HCT116 (cell line): ENCODE measurements around the gene LIN52. TPM values are rescaled to one million over a fixed set of nuclear protein-coding genes. Genes with fewer than 3 reads are reported as not detected.
A peak's percentile ranks its signal among the peaks of the same experiment; 100 is the strongest.

Experiments used
- ATAC-seq: fragments of 200-7000 bp; cut with Tn5 transposase; 2 replicates; pipeline ENCODE4 v1.9.1; 2020; ENCODE audit warnings: mild to moderate bottlenecking, moderate library complexity
- BruUV-seq: library from RNA; stranded (reverse); fragments of 400-500 nt; replicated peaks from 2 replicates; lab custom pipeline; 2021; lab: Mats Ljungman, UMichigan
- CTCF ChIA-PET: fragments of 300-600 bp; sonication (Branson Sonifier 250); formaldehyde crosslinking; loops from one replicate; lab custom pipeline; 2021; ENCODE audit warnings: antibody characterized with exemption; lab: Charles Lee
- POLR2A ChIA-PET: fragments of 300-600, 350-600 bp; sonication (Branson Sonifier 250); formaldehyde crosslinking; loops from one replicate; lab custom pipeline; 2021; ENCODE audit warnings: antibody characterized with exemption; lab: Charles Lee
- RAD21 ChIA-PET, 2 experiments: fragments of 300-600 bp; sonication (Branson Sonifier 250); formaldehyde crosslinking; loops; one replicate each; lab custom pipeline; 2023; ENCODE audit warnings: low total read pairs in 2 of 2; ENCODE audit not compliant: uncharacterized antibody in 2 of 2, unreplicated experiment in 2 of 2, low non-redundant PET in 1 of 2; lab: Charles Lee
- DNase-seq: peaks from one replicate; pipeline ENCODE4 v3.0.0-alpha.2; 2010; ENCODE audit warnings: low read depth, low spot score
- H2AFZ ChIP-seq: fragments of 200-600 bp; shearing (Covaris generic), sonication (generic); 2 replicates; pipeline ENCODE4 v1.6.1; 2017; ENCODE audit warnings: low read depth, mixed run types, mixed read lengths, antibody characterized with exemption, low read length; ENCODE audit not compliant: poor library complexity, severe bottlenecking
- H3K27ac ChIP-seq: 2 replicates; pipeline ENCODE4 v1.5.1; 2012; ENCODE audit warnings: low read depth, low read length
- H3K27me3 ChIP-seq: fragments of 200-600 bp; sonication (generic); 2 replicates; pipeline ENCODE4 v1.6.1; 2016; ENCODE audit warnings: mixed run types, low read length, mixed read lengths; ENCODE audit not compliant: insufficient read depth
- H3K36me3 ChIP-seq, 2 experiments: fragments of 200-500 bp in 1 of 2; fragments of 200-600 bp in 1 of 2; sonication (Bioruptor generic) in 1 of 2; sonication (generic) in 1 of 2; 2 replicates each; pipeline versions ENCODE4 v1.5.1 to v1.6.1; 2014 to 2016; ENCODE audit warnings: low read length in 2 of 2, inconsistent platforms in 1 of 2, mixed read lengths in 1 of 2, mixed run types in 1 of 2; ENCODE audit not compliant: insufficient read depth in 2 of 2, control insufficient read depth in 1 of 2
- H3K4me1 ChIP-seq, 2 experiments: fragments of 200-600 bp in 1 of 2; sonication (generic) in 1 of 2; 2 replicates each; pipeline versions ENCODE4 v1.5.1 to v1.6.1; 2012 to 2017; ENCODE audit warnings: low read length in 2 of 2, inconsistent platforms in 1 of 2, mild to moderate bottlenecking in 1 of 2, mixed read lengths in 1 of 2, mixed run types in 1 of 2, moderate library complexity in 1 of 2; ENCODE audit not compliant: insufficient read depth in 2 of 2, control insufficient read depth in 1 of 2
- H3K4me2 ChIP-seq: fragments of 200-600 bp; sonication (generic); 2 replicates; pipeline ENCODE4 v1.6.1; 2017; ENCODE audit warnings: mixed run types, low read length, mixed read lengths
- H3K4me3 ChIP-seq, 2 experiments: fragments of 200-600 bp in 1 of 2; sonication (generic) in 1 of 2; replicated peaks in 1 of 2; 2 replicates each; pipeline ENCODE4 v1.5.1; 2011 to 2016; ENCODE audit warnings: low read length in 2 of 2, control low read depth in 1 of 2, low read depth in 1 of 2, mild to moderate bottlenecking in 1 of 2, mixed read lengths in 1 of 2, mixed run types in 1 of 2
- H3K79me2 ChIP-seq: fragments of 200-600 bp; sonication (generic); 2 replicates; pipeline ENCODE4 v1.6.1; 2017; ENCODE audit warnings: mild to moderate bottlenecking, mixed run types, low read length, moderate library complexity, mixed read lengths; ENCODE audit not compliant: insufficient read depth
- H3K9ac ChIP-seq: fragments of 200-600 bp; sonication (generic); 2 replicates; pipeline ENCODE4 v1.6.1; 2016; ENCODE audit warnings: low read length, mixed read lengths
- H3K9me2 ChIP-seq: fragments of 200-600 bp; sonication (generic), shearing (Covaris generic); 2 replicates; pipeline ENCODE4 v1.6.1; 2017; ENCODE audit warnings: mixed run types, mild to moderate bottlenecking, moderate library complexity; ENCODE audit not compliant: insufficient read depth
- H3K9me3 ChIP-seq, 2 experiments: fragments of 200-500 bp in 1 of 2; fragments of 200-600 bp in 1 of 2; sonication (Bioruptor generic) in 1 of 2; sonication (generic) in 1 of 2; 2 replicates each; pipeline ENCODE4 v1.6.1; 2014 to 2017; ENCODE audit warnings: low read length in 2 of 2, mixed read lengths in 2 of 2, inconsistent platforms in 1 of 2, low read depth in 1 of 2, mild to moderate bottlenecking in 1 of 2, mixed run types in 1 of 2, moderate library complexity in 1 of 2; ENCODE audit not compliant: control insufficient read depth in 1 of 2, insufficient read depth in 1 of 2
- H4K20me1 ChIP-seq: fragments of 200-600 bp; sonication (generic), shearing (Covaris generic); 2 replicates; pipeline ENCODE4 v1.6.1; 2017; ENCODE audit warnings: mixed run types, mild to moderate bottlenecking, moderate library complexity; ENCODE audit not compliant: insufficient read depth
- ATF3 ChIP-seq: IDR thresholded peaks from 2 replicates; pipeline ENCODE4 v1.6.1; 2012
- EGR1 ChIP-seq: IDR thresholded peaks from 2 replicates; pipeline ENCODE4 v1.6.1; 2012; ENCODE audit warnings: low read depth
- FOSL1 ChIP-seq: IDR thresholded peaks from 2 replicates; pipeline ENCODE4 v1.6.1; 2012; ENCODE audit warnings: low read depth
- POLR2A ChIP-seq: IDR thresholded peaks from 2 replicates; pipeline ENCODE4 v1.7.0; 2011; ENCODE audit warnings: borderline replicate concordance; ENCODE audit not compliant: insufficient read depth, insufficient read length; ENCODE audit errors: extremely low read depth
- POLR2AphosphoS5 ChIP-seq: IDR thresholded peaks from 2 replicates; pipeline ENCODE4 v1.6.1; 2011; ENCODE audit warnings: mild to moderate bottlenecking, low read depth, low read length, moderate library complexity
- RAD21 ChIP-seq: IDR thresholded peaks from 2 replicates; pipeline ENCODE4 v1.6.1; 2012; ENCODE audit warnings: low read depth, mild to moderate bottlenecking
- SIN3A ChIP-seq: IDR thresholded peaks from 2 replicates; pipeline ENCODE4 v1.6.1; 2012; ENCODE audit warnings: low read depth
- SP1 ChIP-seq: IDR thresholded peaks from 2 replicates; pipeline ENCODE4 v1.6.1; 2012; ENCODE audit warnings: low read depth
- intact Hi-C: fragments of 100-400 bp; cut with micrococcal nuclease; formaldehyde crosslinking; loops from 2 replicates; pipeline ENCODE4 v1.10.0; 2022
- total RNA-seq: library from RNA; stranded (reverse); gene quantifications from one replicate; pipeline ENCODE4 v1.2.1, GENCODE V29; 2021; ENCODE audit not compliant: unreplicated experiment
- TF ChIP-seq, protein P1 (sequence below), 3 experiments: fragments of 200-600 bp in 1 of 3; sonication (generic) in 1 of 3; IDR thresholded peaks in 2 of 3; conservative IDR thresholded peaks in 1 of 3; 2 replicates each; pipeline ENCODE4 v1.5.1; 2012 to 2017; ENCODE audit warnings: low read depth in 2 of 3, low read length in 2 of 3, antibody characterized with exemption in 1 of 3, borderline replicate concordance in 1 of 3, control low read depth in 1 of 3, mild to moderate bottlenecking in 1 of 3, mixed read lengths in 1 of 3, mixed run types in 1 of 3, moderate library complexity in 1 of 3; ENCODE audit not compliant: insufficient read depth in 1 of 3
- TF ChIP-seq, protein P2 (sequence below): IDR thresholded peaks from 2 replicates; pipeline ENCODE4 v1.6.1; 2012; ENCODE audit warnings: low read depth
- TF ChIP-seq, protein P3 (sequence below): IDR thresholded peaks from 2 replicates; pipeline ENCODE4 v1.6.1; 2012

LIN52 gene
- total RNA-seq, 1 experiment from 2014 or later, result 9.6 TPM

DNA sequence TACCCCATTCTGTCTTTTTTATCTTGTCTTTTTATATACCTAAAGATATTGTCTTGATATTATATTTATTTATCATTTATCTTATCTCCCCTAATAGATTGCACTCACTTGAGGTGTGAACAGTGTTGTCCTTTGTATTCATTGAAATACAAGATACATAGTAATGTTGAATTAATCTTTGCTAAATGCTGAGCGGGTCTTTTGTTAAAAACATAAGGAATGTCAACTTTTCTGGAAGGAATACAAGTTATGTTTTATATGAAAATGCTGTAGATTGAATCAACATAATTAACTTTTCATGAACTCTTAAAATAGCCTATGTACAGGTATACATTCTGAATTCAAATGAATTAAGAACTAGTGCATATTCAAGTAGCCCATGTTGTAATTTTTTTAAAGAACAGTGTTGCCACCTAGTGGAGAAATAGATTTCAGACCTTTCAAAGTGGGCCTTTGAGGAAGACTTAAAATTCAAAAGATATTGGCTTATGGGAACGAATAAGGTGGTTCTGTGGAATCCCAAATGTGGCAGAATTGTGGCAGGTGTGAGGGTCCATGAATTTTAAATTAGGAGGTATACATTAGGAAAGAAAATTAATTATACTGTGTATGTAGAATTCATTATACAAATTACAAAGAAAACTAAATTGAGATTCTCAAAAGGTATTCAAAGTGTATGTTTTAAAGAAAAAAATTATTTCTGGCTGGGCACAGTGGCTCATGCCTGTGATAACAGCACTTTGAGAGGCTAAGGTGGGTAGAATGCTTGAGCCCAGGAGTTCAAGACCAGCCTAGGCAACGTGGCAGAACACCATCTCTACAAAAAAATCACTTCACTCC is 46.5 kb upstream of the LIN52 start:
- DNase-seq (no peak), ATAC-seq (peak; percentile 79)
- CTCF ChIA-PET, result interaction anchor here (1.2 kb wide), 1 partner anchor 309 kb away, joined by 4 read pairs; no protein-coding TSS in a partner anchor
- TF ChIP-seq ATF3 (no peak), RAD21 (peak; percentile 77), FOSL1 (0 out of 2 replicates have a peak, but pooled peaks have one; percentile 19)
- TF ChIP-seq, protein P1, sequence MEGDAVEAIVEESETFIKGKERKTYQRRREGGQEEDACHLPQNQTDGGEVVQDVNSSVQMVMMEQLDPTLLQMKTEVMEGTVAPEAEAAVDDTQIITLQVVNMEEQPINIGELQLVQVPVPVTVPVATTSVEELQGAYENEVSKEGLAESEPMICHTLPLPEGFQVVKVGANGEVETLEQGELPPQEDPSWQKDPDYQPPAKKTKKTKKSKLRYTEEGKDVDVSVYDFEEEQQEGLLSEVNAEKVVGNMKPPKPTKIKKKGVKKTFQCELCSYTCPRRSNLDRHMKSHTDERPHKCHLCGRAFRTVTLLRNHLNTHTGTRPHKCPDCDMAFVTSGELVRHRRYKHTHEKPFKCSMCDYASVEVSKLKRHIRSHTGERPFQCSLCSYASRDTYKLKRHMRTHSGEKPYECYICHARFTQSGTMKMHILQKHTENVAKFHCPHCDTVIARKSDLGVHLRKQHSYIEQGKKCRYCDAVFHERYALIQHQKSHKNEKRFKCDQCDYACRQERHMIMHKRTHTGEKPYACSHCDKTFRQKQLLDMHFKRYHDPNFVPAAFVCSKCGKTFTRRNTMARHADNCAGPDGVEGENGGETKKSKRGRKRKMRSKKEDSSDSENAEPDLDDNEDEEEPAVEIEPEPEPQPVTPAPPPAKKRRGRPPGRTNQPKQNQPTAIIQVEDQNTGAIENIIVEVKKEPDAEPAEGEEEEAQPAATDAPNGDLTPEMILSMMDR (IDR thresholded peaks at IDR 0.05 in 2 of 3, conservative IDR thresholded peaks at IDR 0.05 in 1 of 3; ENCODE audit: borderline replicate concordance in 1 of 3, insufficient read depth in 1 of 3, low read depth in 2 of 3, low read length in 2 of 3), result peak; percentile 46 to 78 (median 55); a peak in 5 of 6 replicates
- H2AFZ ChIP-seq, result peak overlapping the region; percentile 33
- H4K20me1 ChIP-seq, result no peaks in the 10 kb centered on the region
- intact Hi-C loops, result loop anchor here (1.0 kb wide), 1 partner anchor 310 kb away; no protein-coding TSS in a partner anchor
- no peaks in the 10 kb centered on the region for H3K9me2 ChIP-seq
- no TSS peak for BruUV-seq
- no peak overlapping the region for H3K27ac ChIP-seq
- H3K36me3 ChIP-seq, result no peaks in the 10 kb centered on the region
- no peaks in the 10 kb centered on the region for H3K27me3 ChIP-seq
- no peaks in the 10 kb centered on the region for H3K4me1 ChIP-seq
- POLR2A ChIA-PET, result no interaction called here
- no peaks in the 10 kb centered on the region for H3K79me2 ChIP-seq
- RAD21 ChIA-PET, result no interaction called here
- no peak overlapping the region for H3K4me2 ChIP-seq
- H3K4me3 ChIP-seq, result no peak overlapping the region
- no peak overlapping the region for H3K9ac ChIP-seq
- no peaks in the 10 kb centered on the region for H3K9me3 ChIP-seq

DNA sequence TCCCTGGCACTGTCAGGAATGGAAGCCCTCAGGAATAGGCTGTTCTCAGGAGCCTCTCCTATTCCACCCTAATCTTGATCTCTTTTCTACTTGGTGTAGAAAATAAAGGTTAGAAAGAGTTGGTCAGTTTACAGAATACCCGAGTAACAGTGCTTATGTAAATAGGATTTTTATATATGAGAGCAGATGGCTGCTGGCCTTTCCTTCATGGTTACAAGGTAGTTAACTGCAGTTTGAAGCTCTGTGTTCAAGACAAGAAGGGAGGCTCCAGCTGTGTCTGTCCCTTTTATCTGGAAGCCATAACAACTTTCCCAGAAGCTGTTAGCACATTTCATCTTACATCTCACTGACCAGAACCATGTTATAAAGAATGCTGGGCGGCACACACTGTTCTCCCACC is 42.5 kb upstream of the LIN52 start:
- Histone ChIP-seq H3K4me2 (no peak overlapping the region), H3K9me3 (no peaks in the 10 kb centered on the region), H3K79me2 (no peaks in the 10 kb centered on the region), H2AFZ (no peak overlapping the region), H3K27me3 (no peaks in the 10 kb centered on the region), H3K36me3 (no peaks in the 10 kb centered on the region), H3K4me1 (no peaks in the 10 kb centered on the region), H3K9me2 (no peaks in the 10 kb centered on the region), H3K4me3 (no peak overlapping the region), H3K9ac (no peak overlapping the region), H4K20me1 (no peaks in the 10 kb centered on the region), H3K27ac (no peak overlapping the region)
- ChIA-PET POLR2A (no interaction called here), RAD21 (no interaction called here), CTCF (no interaction called here)
- no peak for DNase-seq
- intact Hi-C loops, result no loop called here
- ATAC-seq, result no peak
- BruUV-seq, result no TSS peak
- no peak for TF ChIP-seq ATF3
- no peak for TF ChIP-seq SP1
- TF ChIP-seq SIN3A, result no peak
- TF ChIP-seq POLR2A, result no peak
- no peak for TF ChIP-seq EGR1
- no peak for TF ChIP-seq POLR2AphosphoS5
- TF ChIP-seq, protein P2, sequence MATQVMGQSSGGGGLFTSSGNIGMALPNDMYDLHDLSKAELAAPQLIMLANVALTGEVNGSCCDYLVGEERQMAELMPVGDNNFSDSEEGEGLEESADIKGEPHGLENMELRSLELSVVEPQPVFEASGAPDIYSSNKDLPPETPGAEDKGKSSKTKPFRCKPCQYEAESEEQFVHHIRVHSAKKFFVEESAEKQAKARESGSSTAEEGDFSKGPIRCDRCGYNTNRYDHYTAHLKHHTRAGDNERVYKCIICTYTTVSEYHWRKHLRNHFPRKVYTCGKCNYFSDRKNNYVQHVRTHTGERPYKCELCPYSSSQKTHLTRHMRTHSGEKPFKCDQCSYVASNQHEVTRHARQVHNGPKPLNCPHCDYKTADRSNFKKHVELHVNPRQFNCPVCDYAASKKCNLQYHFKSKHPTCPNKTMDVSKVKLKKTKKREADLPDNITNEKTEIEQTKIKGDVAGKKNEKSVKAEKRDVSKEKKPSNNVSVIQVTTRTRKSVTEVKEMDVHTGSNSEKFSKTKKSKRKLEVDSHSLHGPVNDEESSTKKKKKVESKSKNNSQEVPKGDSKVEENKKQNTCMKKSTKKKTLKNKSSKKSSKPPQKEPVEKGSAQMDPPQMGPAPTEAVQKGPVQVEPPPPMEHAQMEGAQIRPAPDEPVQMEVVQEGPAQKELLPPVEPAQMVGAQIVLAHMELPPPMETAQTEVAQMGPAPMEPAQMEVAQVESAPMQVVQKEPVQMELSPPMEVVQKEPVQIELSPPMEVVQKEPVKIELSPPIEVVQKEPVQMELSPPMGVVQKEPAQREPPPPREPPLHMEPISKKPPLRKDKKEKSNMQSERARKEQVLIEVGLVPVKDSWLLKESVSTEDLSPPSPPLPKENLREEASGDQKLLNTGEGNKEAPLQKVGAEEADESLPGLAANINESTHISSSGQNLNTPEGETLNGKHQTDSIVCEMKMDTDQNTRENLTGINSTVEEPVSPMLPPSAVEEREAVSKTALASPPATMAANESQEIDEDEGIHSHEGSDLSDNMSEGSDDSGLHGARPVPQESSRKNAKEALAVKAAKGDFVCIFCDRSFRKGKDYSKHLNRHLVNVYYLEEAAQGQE, result no peak
- TF ChIP-seq, protein P3, sequence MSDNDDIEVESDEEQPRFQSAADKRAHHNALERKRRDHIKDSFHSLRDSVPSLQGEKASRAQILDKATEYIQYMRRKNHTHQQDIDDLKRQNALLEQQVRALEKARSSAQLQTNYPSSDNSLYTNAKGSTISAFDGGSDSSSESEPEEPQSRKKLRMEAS, result no peak
